Measurements from ENCODE around the gene KIF1C. TPM values are rescaled to one million over a fixed set of nuclear protein-coding genes. Genes with fewer than 3 reads are reported as not detected.
A peak's percentile ranks its signal among the peaks of the same experiment; 100 is the strongest.

KIF1C gene
- total and polyA plus RNA-seq, 2 donors (not counting 1 experiment from before 2014, with no cell fraction given) = 5.7 to 29.6 TPM

DNA sequence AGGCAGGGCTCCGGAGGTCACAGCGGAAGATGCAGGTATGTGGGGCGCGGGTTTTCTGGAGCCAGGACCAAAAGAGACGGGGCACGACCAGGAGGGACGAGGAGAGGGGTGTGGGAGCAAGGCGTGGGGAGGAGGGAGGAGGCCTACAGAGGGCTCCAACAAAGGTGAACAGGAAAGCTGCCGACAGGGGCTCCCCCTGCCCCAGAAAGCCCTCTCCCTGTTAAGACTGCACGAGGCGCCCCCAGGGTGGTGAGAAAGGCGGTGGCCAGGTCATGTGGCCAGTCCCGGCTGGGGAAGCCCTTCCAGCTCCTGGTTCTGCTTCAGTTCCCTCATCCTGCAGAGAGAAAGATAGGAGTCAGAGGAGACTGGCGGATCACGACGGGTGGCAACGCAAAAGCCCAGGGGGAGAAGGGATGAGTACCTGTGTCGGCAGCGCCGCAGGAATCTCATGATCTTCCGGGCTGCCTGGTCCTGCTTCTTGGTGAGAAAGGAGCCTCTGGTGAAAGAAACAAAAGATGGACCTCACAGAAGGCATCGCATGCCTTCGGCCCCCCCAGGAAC lies 29.2 kb upstream of the KIF1C start:
- ChIA-PET POLR2A (interaction anchor here (1.1 to 4.7 kb wide), 5 partner anchors 20 to 69 kb away, joined by 5 to 81 read pairs (median 13); partner anchors contain the start of genes C17orf107, PFN1, RNF167 and SLC25A11), CTCF (interaction anchor here (0.5 to 4.3 kb wide), 6 partner anchors 10 to 67 kb away, joined by 3 to 32 read pairs (median 4); partner anchors contain the start of genes CAMTA2, RNF167, SLC25A11 and SLC52A1)
- 65% methylated on average over 22 of the region's 23 CpGs for WGBS (ENCODE audit: insufficient coverage)
- ATAC-seq (ENCODE audit: low read depth) (no peak), DNase-seq (no peak)
- Histone ChIP-seq H3K4me3 (ENCODE audit: control extremely low read depth in 1 of 5, extremely low read depth in 1 of 5, insufficient read depth in 1 of 5, low read depth in 2 of 5, low read length in 4 of 5) (peak overlapping the region; percentile 67 to 92 (median 75)), H3K9ac (ENCODE audit: low read length) (peak overlapping the region; percentile 73), H2AFZ (ENCODE audit: insufficient read depth, low read depth, low read length, poor library complexity, severe bottlenecking) (peak overlapping the region; percentile 75), H3K9me3 (ENCODE audit: control extremely low read depth in 1 of 3, control insufficient read depth in 2 of 3, insufficient read depth in 1 of 3, low read length in 2 of 3) (no peaks in the 10 kb centered on the region), H3K27me3 (replicated peaks in 1 of 4; ENCODE audit: control extremely low read depth in 1 of 4, control insufficient read depth in 3 of 4, insufficient read depth in 4 of 4, low read length in 3 of 4) (no peaks in the 10 kb centered on the region), H3K4me2 (replicated peaks; ENCODE audit: low read depth, low read length, poor library complexity, severe bottlenecking) (peak overlapping the region; percentile 85), H4K20me1 (ENCODE audit: control insufficient read depth, insufficient read depth, low read length, poor library complexity, severe bottlenecking) (no peaks in the 10 kb centered on the region), H3K36me3 (replicated peaks in 1 of 2; ENCODE audit: control extremely low read depth in 1 of 2, control insufficient read depth in 1 of 2, extremely low read depth in 1 of 2, insufficient read depth in 2 of 2, low read length in 1 of 2) (peaks cover 0 to 17% of the 10 kb centered on the region in 2 experiments), H3K79me2 (ENCODE audit: control insufficient read depth, insufficient read depth, low read length) (peaks cover 26% of the 10 kb centered on the region), H3K27ac (ENCODE audit: low read length in 2 of 2) (peak overlapping the region; percentile 58 to 68), H3K4me1 (ENCODE audit: control insufficient read depth in 2 of 2, insufficient read depth in 2 of 2, low read length in 2 of 2) (peaks cover 17 to 22% of the 10 kb centered on the region in 2 donors)
- peaks cover 15% of the 10 kb centered on the region for H3K4me1 Mint-ChIP-seq
- intact Hi-C loops (cut with micrococcal nuclease) = loop anchor here (5.0 kb wide), 1 partner anchor 49 kb away; no protein-coding TSS in a partner anchor
- no peak overlapping the region for H3K4me3 Mint-ChIP-seq
- H3K9me3 Mint-ChIP-seq (ENCODE audit: insufficient read depth) = no peaks in the 10 kb centered on the region
- no peak for TF ChIP-seq EZH2 (IDR thresholded peaks at IDR 0.05; ENCODE audit: borderline replicate concordance, insufficient read depth, low read depth, low read length, poor library complexity, severe bottlenecking)
- TF ChIP-seq, protein P1, sequence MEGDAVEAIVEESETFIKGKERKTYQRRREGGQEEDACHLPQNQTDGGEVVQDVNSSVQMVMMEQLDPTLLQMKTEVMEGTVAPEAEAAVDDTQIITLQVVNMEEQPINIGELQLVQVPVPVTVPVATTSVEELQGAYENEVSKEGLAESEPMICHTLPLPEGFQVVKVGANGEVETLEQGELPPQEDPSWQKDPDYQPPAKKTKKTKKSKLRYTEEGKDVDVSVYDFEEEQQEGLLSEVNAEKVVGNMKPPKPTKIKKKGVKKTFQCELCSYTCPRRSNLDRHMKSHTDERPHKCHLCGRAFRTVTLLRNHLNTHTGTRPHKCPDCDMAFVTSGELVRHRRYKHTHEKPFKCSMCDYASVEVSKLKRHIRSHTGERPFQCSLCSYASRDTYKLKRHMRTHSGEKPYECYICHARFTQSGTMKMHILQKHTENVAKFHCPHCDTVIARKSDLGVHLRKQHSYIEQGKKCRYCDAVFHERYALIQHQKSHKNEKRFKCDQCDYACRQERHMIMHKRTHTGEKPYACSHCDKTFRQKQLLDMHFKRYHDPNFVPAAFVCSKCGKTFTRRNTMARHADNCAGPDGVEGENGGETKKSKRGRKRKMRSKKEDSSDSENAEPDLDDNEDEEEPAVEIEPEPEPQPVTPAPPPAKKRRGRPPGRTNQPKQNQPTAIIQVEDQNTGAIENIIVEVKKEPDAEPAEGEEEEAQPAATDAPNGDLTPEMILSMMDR (IDR thresholded peaks at IDR 0.05) = no peak
- H3K27me3 Mint-ChIP-seq = no peaks in the 10 kb centered on the region
- H3K27ac Mint-ChIP-seq = no peak overlapping the region

DNA sequence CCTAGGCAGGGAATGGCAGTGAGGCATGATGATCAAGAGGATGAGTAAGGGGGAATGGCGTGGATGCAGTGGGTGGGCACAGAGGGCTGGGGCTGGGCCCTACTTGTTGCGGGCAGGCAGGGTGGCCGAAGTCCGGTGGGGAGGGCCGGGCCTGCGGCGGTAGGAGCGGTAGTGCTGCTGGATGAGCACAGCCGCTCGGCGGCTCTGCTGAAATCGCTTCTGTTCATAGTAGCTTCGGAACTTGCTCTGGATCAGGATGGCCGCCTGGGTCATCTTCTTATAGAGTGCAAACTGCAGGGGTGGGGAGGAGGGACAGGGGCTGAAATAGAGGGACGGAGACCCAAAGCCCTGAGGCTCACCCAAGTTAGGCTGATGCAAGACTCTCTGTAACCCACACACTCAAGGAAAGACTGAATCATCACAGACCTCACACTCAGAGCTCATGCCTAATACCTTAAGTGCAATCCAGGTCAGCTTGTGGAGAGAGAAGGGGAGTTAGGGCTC lies 28.7 kb upstream of the KIF1C start:
- POLR2A ChIA-PET = interaction anchor here (4.7 kb wide), 1 partner anchor 21 kb away, joined by 81 read pairs; the partner anchor contains the start of gene PFN1

More for the DNA sequence above, 28.7 kb upstream of the KIF1C start:
- Histone ChIP-seq H3K27ac (ENCODE audit: low read length in 2 of 2) (no peak overlapping the region), H3K9me3 (ENCODE audit: control extremely low read depth in 1 of 3, control insufficient read depth in 2 of 3, insufficient read depth in 1 of 3, low read length in 2 of 3) (no peaks in the 10 kb centered on the region), H4K20me1 (ENCODE audit: control insufficient read depth, insufficient read depth, low read length, poor library complexity, severe bottlenecking) (no peaks in the 10 kb centered on the region), H3K36me3 (replicated peaks in 1 of 2; ENCODE audit: control extremely low read depth in 1 of 2, control insufficient read depth in 1 of 2, extremely low read depth in 1 of 2, insufficient read depth in 2 of 2, low read length in 1 of 2) (peaks cover 0 to 21% of the 10 kb centered on the region in 2 experiments), H3K27me3 (replicated peaks in 1 of 4; ENCODE audit: control extremely low read depth in 1 of 4, control insufficient read depth in 3 of 4, insufficient read depth in 4 of 4, low read length in 3 of 4) (no peaks in the 10 kb centered on the region), H3K4me3 (ENCODE audit: control extremely low read depth in 1 of 5, extremely low read depth in 1 of 5, insufficient read depth in 1 of 5, low read depth in 2 of 5, low read length in 4 of 5) (no peak overlapping the region), H3K79me2 (ENCODE audit: control insufficient read depth, insufficient read depth, low read length) (peaks cover 26% of the 10 kb centered on the region), H2AFZ (ENCODE audit: insufficient read depth, low read depth, low read length, poor library complexity, severe bottlenecking) (no peak overlapping the region), H3K4me2 (replicated peaks; ENCODE audit: low read depth, low read length, poor library complexity, severe bottlenecking) (peak overlapping the region; percentile 85), H3K9ac (ENCODE audit: low read length) (no peak overlapping the region), H3K4me1 (ENCODE audit: control insufficient read depth in 2 of 2, insufficient read depth in 2 of 2, low read length in 2 of 2) (peaks cover 17 to 22% of the 10 kb centered on the region in 2 donors)
- no peak for TF ChIP-seq EZH2 (IDR thresholded peaks at IDR 0.05; ENCODE audit: borderline replicate concordance, insufficient read depth, low read depth, low read length, poor library complexity, severe bottlenecking)
- TF ChIP-seq, protein P1 (IDR thresholded peaks at IDR 0.05) = no peak
- WGBS (ENCODE audit: insufficient coverage) = over 99% methylated on average over 13 of the region's 15 CpGs
- no peak for ATAC-seq (ENCODE audit: low read depth)
- Mint-ChIP-seq H3K27ac (peak overlapping the region; percentile 82), H3K4me3 (no peak overlapping the region), H3K27me3 (no peaks in the 10 kb centered on the region), H3K4me1 (peaks cover 15% of the 10 kb centered on the region), H3K9me3 (ENCODE audit: insufficient read depth) (no peaks in the 10 kb centered on the region)
- intact Hi-C loops (cut with micrococcal nuclease) = loop anchor here (5.0 kb wide), 1 partner anchor 48 kb away; no protein-coding TSS in a partner anchor
- DNase-seq = no peak
- CTCF ChIA-PET = interaction anchor here (1.1 to 4.3 kb wide), 4 partner anchors 9 to 61 kb away, joined by 4 to 32 read pairs (median 4); partner anchors contain the start of genes RNF167 and SLC25A11
